ENCODE data around the gene P3H4. TPM values are rescaled to one million over a fixed set of nuclear protein-coding genes. Genes with fewer than 3 reads are reported as not detected.

The P3H4 gene
- total RNA-seq, 1 donor: 59.7 TPM

DNA sequence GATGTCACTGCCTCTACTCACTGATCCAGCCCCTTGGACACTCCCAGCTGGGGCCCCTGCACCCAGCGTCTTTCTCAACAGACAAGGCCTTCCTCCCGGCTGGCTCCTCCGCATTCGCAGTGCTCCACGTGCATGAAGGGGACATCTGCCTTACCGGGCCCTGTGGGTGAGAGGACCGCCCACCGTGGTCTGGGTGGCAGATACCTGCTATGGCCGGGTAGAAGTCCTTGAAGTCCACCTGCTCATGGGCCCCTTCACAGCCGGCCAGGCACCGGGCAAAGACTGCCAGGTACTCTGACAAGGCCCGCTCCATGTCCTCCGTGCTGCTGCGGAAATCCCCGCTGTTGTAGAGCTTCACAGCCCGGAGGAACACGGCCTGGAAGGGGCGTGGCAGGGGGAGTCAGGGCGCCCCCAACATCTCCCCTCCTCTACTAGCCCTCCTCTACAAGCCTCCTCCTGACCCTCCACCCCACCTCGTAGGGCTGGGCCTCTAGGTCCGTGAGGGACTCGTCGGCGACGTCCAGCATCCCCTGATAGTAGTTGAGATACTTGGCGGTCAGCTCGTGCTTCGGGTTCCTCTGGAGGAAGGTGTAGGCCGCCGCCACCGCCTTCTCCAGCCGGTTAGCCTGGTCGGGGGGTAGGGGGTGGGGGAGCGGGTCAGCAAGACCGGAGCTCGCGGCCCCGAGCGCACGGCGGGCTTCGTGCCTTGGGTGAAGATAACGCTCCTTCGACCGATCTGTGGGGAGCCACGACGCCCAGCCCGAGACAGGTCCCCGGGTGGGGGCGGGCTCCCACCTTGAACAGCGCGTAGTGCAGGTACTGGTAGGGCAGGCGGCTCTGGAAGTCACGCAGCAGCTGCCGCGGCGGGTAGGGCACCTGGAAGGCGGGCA lies 845 bp downstream of the P3H4 start:
- Histone ChIP-seq H3K79me2 (ENCODE audit: insufficient read depth, low read length) (peaks cover 56% of the 10 kb centered on the region), H4K20me1 (ENCODE audit: insufficient read depth, low read length) (peaks cover 41% of the 10 kb centered on the region), H3K36me3 (ENCODE audit: insufficient read depth, low read length) (peaks cover 22% of the 10 kb centered on the region), H3K4me1 (ENCODE audit: insufficient read depth, low read length) (peaks cover 26% of the 10 kb centered on the region), H3K4me3 (ENCODE audit: insufficient read depth, low read length) (peak overlapping the region; percentile 85), H3K4me2 (ENCODE audit: insufficient read depth, low read length) (peak overlapping the region; percentile 88), H3K27me3 (ENCODE audit: insufficient read depth, low read length) (no peaks in the 10 kb centered on the region), H3K27ac (ENCODE audit: low read depth, low read length) (peak overlapping the region; percentile 53), H3K9me3 (ENCODE audit: low read depth, low read length) (no peaks in the 10 kb centered on the region), H2AFZ (ENCODE audit: low read length) (peak overlapping the region; percentile 98)
- TF ChIP-seq, protein P1, sequence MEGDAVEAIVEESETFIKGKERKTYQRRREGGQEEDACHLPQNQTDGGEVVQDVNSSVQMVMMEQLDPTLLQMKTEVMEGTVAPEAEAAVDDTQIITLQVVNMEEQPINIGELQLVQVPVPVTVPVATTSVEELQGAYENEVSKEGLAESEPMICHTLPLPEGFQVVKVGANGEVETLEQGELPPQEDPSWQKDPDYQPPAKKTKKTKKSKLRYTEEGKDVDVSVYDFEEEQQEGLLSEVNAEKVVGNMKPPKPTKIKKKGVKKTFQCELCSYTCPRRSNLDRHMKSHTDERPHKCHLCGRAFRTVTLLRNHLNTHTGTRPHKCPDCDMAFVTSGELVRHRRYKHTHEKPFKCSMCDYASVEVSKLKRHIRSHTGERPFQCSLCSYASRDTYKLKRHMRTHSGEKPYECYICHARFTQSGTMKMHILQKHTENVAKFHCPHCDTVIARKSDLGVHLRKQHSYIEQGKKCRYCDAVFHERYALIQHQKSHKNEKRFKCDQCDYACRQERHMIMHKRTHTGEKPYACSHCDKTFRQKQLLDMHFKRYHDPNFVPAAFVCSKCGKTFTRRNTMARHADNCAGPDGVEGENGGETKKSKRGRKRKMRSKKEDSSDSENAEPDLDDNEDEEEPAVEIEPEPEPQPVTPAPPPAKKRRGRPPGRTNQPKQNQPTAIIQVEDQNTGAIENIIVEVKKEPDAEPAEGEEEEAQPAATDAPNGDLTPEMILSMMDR (IDR thresholded peaks at IDR 0.05; ENCODE audit: extremely low read depth, low read depth, low read length): no peak
- peak; percentile 84 for DNase-seq (ENCODE audit: insufficient read length, low spot score, missing footprints)

DNA sequence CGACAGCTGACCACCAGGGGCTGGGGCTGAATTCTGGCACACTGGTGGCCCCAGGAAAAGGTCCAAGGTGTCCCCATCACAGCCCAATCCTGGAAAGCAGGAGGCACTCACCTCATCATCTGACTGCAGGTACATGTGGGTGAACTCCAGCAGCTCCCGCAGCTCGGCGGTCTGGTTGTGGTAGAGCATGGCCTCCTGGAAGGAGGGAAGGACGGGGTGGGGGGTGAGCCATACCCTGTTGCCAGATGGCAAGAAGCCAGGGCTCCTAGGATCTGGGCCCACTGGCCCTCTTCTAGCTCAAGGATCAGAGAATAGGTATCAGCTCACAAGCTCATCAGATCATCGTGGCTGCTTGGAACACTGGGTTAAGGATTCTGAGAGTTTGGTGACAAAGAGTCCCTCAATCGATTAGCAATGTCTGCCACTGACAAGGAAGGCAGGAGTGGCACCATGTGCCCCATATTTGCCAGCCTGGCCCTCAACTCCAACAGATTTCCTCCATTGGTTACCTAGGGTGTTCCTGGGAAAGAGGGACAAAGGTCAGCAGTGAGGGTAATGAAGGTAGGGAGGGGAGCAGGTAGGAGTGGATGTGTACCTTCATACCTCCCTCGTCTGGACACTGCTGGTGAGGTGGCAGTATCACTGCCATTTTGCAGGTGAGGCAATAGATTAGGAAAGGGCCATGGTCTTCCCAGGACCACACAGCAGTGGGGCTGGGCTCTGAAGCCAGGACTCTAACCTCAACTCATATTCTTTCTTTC lies 4.9 kb downstream of the P3H4 start:
- peaks cover 32% of the 10 kb centered on the region for H3K36me3 ChIP-seq (ENCODE audit: insufficient read depth, low read length)

DNA sequence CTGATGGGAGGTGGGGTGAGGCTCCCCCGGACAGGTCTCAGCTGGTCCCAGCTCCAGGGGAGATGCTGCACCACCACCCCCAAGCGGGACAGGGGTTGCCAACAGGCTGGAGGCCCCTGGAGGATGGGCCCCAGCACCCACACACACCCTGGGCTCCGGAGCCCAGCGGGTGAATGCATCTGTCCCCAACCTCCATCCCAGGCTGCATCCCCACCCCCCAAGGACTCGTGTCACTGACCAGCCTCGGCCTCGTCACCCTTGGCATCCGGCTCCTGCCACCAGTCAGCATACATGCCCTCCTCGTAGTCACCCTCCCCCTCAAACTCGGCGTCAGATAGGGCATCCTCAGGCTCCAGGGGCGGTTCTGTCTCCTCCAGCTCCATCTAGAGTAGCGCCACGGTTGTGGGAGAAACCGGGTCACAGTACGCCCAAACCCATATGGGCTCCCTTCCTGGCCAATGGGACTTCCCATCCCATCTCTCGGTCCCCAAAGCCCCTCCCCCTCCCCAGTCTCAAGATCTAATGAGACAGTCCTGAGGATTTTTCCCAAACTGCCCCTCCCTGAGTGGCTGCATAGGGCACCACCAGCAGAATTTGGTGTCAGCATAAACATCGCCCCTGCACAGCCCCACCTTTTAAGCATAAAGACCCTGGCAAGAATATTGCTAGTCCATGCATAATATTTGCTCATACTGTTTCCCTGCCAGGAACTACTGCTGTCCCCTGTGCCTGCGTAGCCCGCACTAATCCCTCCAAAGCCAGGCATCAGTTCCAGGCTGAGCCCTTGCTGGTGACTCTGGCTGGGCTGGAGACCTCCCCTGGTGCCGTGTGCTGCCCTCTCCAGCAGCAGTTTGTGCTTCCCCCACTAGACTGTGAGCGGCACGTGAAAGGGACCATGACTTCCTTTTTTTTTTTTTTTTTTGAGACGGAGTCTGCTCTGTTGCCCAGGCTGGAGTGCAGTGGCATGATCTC lies 8.4 kb downstream of the P3H4 start:
- peaks cover 13% of the 10 kb centered on the region for H4K20me1 ChIP-seq (ENCODE audit: insufficient read depth, low read length)
- H3K9me3 ChIP-seq (ENCODE audit: low read depth, low read length): no peaks in the 10 kb centered on the region
- H2AFZ ChIP-seq (ENCODE audit: low read length): no peak overlapping the region
- peaks cover 28% of the 10 kb centered on the region for H3K36me3 ChIP-seq (ENCODE audit: insufficient read depth, low read length)
- peaks cover 4% of the 10 kb centered on the region for H3K4me1 ChIP-seq (ENCODE audit: insufficient read depth, low read length)
- no peak overlapping the region for H3K4me2 ChIP-seq (ENCODE audit: insufficient read depth, low read length)
- H3K4me3 ChIP-seq (ENCODE audit: insufficient read depth, low read length): no peak overlapping the region
- TF ChIP-seq, protein P1 (IDR thresholded peaks at IDR 0.05; ENCODE audit: extremely low read depth, low read depth, low read length): no peak
- no peaks in the 10 kb centered on the region for H3K79me2 ChIP-seq (ENCODE audit: insufficient read depth, low read length)
- no peak overlapping the region for H3K27ac ChIP-seq (ENCODE audit: low read depth, low read length)
- DNase-seq (ENCODE audit: insufficient read length, low spot score, missing footprints): peak; percentile 71
- H3K27me3 ChIP-seq (ENCODE audit: insufficient read depth, low read length): no peaks in the 10 kb centered on the region

More for the DNA sequence above, 4.9 kb downstream of the P3H4 start:
- Histone ChIP-seq H3K27ac (ENCODE audit: low read depth, low read length) (no peak overlapping the region), H3K4me3 (ENCODE audit: insufficient read depth, low read length) (no peak overlapping the region), H2AFZ (ENCODE audit: low read length) (no peak overlapping the region), H3K27me3 (ENCODE audit: insufficient read depth, low read length) (no peaks in the 10 kb centered on the region), H3K4me2 (ENCODE audit: insufficient read depth, low read length) (no peak overlapping the region), H3K79me2 (ENCODE audit: insufficient read depth, low read length) (peaks cover 19% of the 10 kb centered on the region), H3K9me3 (ENCODE audit: low read depth, low read length) (no peaks in the 10 kb centered on the region), H4K20me1 (ENCODE audit: insufficient read depth, low read length) (peaks cover 34% of the 10 kb centered on the region), H3K4me1 (ENCODE audit: insufficient read depth, low read length) (peaks cover 11% of the 10 kb centered on the region)
- peak; percentile 44 for DNase-seq (ENCODE audit: insufficient read length, low spot score, missing footprints)
- TF ChIP-seq, protein P1 (IDR thresholded peaks at IDR 0.05; ENCODE audit: extremely low read depth, low read depth, low read length): no peak
